ENCODE data around the gene NCAM1.

DNA sequence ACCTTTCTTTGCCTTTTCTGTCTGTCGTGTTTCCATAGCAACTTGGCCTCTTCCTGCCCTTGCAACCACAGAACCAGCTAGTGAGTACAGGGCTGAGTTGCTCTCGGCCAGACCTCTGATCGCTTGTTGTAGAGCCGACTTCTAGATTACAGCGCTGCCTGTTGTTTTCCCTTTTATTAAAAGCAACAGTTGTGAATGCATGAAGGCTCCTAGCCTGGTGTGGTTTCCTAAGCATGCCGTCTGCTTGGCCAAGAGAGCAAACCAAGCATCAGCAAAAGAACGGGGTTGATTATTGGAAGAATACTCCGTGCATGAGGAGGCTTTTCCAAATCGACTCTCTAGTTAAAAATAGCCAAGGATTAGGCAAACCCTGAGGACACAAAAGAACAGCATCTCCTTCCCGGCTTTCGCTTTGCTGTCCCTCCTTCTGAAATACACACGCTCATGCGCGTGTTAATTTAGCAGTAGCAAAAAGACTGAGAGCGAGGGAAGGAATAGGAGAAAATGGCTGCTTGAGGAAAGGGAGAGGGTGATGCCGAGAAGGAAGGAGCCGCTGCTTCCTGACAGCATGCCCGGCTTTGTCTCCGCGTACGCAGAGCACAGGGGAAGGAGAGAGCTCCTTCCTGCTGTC is 281.7 kb downstream of the NCAM1 start:
- TF ChIP-seq CTCF (IDR thresholded peaks at IDR 0.05 in 8 of 11, conservative IDR thresholded peaks at IDR 0.05 in 3 of 11): no peak
- no peak for TF ChIP-seq POLR2AphosphoS5 (IDR thresholded peaks at IDR 0.05)
- TF ChIP-seq POLR2A (IDR thresholded peaks at IDR 0.05): no peak

All from spleen (tissue), 7 donors.